ENCODE measurements around the gene GRK5.

DNA sequence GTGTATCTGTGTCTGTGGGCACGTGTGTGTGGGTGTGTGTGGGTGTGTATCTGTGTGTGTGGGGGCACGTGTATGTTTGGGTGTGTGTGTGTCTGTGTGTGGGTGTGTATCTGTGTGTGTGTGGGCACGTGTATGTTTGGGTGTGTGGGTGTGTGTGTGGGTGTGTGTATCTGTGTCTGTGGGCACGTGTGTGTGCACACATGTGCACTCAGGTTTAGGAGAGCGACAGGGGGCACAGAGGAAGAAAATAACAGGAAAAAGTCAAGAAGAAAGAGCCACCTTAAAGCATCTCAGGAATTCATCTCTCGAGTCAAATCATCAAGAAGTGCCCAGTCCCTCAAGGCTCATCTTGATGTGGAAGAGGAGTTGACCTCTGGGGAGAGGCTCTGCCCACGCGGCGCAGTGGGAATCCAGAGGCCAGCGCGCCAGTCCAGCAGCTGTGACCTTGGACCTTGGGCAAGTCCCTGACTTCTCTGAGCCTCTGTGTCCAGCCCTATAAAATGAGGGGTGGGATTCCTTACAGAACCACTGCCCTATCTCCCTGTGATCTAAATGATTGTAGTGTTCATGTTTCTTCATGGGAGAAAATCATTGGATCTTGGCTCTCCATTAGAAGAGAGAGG lies 187.4 kb downstream of the GRK5 start:
- TF ChIP-seq KLF6 (CRISPR knock-in tag; IDR thresholded peaks at IDR 0.05; ENCODE audit: borderline replicate concordance): no peak
- TF ChIP-seq, protein P1, sequence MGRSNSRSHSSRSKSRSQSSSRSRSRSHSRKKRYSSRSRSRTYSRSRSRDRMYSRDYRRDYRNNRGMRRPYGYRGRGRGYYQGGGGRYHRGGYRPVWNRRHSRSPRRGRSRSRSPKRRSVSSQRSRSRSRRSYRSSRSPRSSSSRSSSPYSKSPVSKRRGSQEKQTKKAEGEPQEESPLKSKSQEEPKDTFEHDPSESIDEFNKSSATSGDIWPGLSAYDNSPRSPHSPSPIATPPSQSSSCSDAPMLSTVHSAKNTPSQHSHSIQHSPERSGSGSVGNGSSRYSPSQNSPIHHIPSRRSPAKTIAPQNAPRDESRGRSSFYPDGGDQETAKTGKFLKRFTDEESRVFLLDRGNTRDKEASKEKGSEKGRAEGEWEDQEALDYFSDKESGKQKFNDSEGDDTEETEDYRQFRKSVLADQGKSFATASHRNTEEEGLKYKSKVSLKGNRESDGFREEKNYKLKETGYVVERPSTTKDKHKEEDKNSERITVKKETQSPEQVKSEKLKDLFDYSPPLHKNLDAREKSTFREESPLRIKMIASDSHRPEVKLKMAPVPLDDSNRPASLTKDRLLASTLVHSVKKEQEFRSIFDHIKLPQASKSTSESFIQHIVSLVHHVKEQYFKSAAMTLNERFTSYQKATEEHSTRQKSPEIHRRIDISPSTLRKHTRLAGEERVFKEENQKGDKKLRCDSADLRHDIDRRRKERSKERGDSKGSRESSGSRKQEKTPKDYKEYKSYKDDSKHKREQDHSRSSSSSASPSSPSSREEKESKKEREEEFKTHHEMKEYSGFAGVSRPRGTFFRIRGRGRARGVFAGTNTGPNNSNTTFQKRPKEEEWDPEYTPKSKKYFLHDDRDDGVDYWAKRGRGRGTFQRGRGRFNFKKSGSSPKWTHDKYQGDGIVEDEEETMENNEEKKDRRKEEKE (IDR thresholded peaks at IDR 0.05; ENCODE audit: borderline replicate concordance in 1 of 2, control insufficient read depth in 1 of 2, low read depth in 2 of 2, low read length in 1 of 2): no peak

Measured in K562 (cell line).